ENCODE data around the gene SYCN.

The SYCN gene

DNA sequence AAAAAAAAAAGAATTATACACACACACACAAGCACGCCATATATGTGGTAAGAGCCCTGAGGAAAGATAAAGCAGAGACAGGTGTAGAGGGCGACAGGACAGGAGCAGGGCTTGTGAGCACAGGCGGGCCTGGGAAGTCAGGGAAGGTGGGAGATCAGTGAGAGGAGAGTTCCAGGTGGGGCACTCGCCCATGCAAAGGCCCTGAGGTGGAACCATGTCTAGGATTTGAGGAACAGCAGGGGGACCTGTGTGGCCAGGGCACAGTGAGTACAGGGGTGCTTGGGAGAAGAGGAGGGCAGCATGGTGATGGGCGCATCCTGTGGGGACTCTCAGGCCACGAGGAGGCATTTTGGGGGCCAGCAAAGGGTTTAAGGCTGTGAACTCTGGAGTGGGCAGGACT lies 39.8 kb downstream of the SYCN start:
- Mint-ChIP-seq H3K27ac (no peak overlapping the region), H3K36me3 (no peaks in the 10 kb centered on the region), H3K9me3 (no peaks in the 10 kb centered on the region), H3K4me3 (no peak overlapping the region), H3K27me3 (no peaks in the 10 kb centered on the region), H3K4me1 (peaks cover 2% of the 10 kb centered on the region)
- CTCF ChIA-PET = no interaction called here
- DNase-seq = no peak

DNA sequence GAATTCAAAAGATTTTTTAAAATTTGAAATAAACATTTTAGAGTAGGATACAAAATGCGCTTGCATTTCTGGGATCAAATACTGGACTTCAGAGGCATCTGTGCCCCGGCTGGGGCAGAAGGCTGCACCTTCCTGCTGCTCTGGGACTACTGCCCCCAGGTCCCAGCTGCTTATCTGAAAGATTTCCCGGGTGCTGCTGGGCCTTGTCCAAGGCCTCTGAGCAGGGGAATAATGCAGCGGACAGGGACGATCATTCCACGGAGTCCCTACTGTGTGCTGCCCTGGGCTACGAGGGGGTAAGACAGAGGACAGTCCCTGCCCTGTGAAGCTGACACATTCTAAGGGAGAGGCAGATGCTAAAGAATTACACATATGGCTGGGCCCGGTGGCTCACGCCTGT lies 40.4 kb downstream of the SYCN start:
- CTCF ChIA-PET = no interaction called here
- DNase-seq = no peak

DNA sequence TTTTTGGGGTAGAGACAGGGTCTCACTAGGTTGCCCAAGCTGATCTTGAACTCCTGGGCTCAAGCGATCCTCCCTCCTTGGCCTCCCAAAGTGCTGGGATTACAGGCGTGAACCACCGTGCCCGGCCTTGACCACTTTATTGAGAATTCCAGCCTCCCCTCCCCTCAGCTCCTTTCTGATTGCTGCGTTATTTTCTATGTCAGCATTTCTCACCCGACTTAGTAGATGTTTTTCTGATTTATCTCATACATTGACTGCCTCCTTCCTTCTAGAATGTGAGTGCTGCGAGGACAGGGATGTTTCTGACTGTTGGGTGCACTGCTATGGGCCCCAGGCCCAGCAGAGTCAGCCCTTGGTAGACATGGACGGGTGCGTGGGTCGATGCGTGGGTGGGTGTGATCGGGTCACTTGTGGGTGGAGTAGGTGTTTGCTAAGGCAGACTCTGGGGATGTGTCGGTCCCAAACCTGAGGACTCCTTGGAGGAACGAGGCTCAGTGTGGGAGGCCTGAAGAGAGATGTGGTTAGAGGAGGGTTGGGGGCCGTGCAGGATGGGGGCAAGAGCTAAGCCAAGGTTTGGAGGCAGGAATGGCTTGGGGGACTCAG lies 41.5 kb downstream of the SYCN start:
- H3K9me3 Mint-ChIP-seq = no peaks in the 10 kb centered on the region
- no peaks in the 10 kb centered on the region for H3K36me3 Mint-ChIP-seq
- no peaks in the 10 kb centered on the region for H3K27me3 Mint-ChIP-seq
- CTCF ChIA-PET = no interaction called here
- no peak overlapping the region for H3K4me3 Mint-ChIP-seq
- peaks cover 2% of the 10 kb centered on the region for H3K4me1 Mint-ChIP-seq
- no peak for DNase-seq
- no peak overlapping the region for H3K27ac Mint-ChIP-seq

More for the DNA sequence above, 40.4 kb downstream of the SYCN start:
- no peak overlapping the region for H3K27ac Mint-ChIP-seq
- no peaks in the 10 kb centered on the region for H3K36me3 Mint-ChIP-seq
- no peak overlapping the region for H3K4me3 Mint-ChIP-seq
- peaks cover 2% of the 10 kb centered on the region for H3K4me1 Mint-ChIP-seq
- no peaks in the 10 kb centered on the region for H3K27me3 Mint-ChIP-seq
- H3K9me3 Mint-ChIP-seq = no peaks in the 10 kb centered on the region

DNA sequence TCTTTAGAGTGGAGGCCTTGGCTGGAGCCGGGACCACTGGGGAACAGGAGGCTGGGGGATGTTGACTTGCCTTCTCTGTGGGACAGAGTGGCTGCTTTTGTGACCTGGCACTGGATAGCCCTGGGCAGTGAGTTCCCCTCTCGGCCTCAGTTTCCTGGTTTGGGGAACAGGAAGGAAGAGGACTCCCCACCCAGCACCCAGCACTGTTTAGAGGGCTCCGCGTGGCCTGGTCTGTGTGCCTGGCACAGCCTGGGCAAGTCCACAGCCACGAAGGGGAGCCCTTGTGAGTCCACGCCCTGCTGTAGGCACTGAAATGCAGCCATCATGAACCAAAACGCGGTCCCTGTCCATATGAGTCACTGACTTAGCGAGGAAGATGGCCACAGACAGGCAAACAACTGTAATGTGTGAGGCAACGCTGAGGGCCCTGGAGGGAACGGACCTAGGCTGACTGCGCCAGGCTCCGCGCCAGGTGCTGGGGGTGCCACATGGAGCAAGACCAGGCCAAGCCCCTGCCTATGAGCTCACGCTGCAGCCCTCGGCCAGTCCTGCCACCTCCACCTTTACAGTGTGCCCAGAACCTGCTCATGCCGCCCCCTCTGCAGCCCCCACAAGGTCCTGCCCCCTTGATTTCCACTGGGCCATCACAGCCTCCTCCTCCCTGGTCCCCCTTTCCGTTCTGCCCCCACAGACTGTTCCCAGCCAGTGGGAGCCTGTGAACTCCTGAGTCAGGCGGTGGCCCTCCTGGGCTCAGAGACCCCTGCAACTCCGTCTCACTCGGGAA lies 43.0 kb downstream of the SYCN start:
- H3K9me3 Mint-ChIP-seq = no peaks in the 10 kb centered on the region
- no peak overlapping the region for H3K4me3 Mint-ChIP-seq
- CTCF ChIA-PET = no interaction called here
- no peaks in the 10 kb centered on the region for H3K27me3 Mint-ChIP-seq
- peaks cover 2% of the 10 kb centered on the region for H3K4me1 Mint-ChIP-seq
- DNase-seq = no peak
- no peaks in the 10 kb centered on the region for H3K36me3 Mint-ChIP-seq
- H3K27ac Mint-ChIP-seq = no peak overlapping the region

DNA sequence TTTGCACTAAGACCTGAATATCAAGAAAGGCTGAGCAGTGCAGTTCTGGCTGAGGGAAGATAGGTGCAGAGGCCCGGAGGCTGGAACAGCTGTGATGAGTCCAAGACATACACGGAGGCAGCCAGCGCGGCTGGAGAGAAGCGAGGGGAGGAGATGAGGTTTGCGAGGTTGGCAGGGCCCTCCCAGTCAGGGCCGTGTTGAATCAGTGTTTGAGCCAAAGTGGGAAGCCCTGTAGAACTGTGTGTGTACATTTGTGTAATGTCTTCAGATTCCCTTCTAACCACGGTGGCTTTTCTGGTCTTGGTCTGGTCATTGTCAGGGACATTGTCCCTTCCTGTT lies 43.6 kb downstream of the SYCN start:
- CTCF ChIA-PET = no interaction called here
- DNase-seq = no peak
- Mint-ChIP-seq H3K4me3 (no peak overlapping the region), H3K4me1 (peaks cover 5% of the 10 kb centered on the region), H3K27me3 (no peaks in the 10 kb centered on the region), H3K27ac (no peak overlapping the region), H3K36me3 (no peaks in the 10 kb centered on the region), H3K9me3 (no peaks in the 10 kb centered on the region)

DNA sequence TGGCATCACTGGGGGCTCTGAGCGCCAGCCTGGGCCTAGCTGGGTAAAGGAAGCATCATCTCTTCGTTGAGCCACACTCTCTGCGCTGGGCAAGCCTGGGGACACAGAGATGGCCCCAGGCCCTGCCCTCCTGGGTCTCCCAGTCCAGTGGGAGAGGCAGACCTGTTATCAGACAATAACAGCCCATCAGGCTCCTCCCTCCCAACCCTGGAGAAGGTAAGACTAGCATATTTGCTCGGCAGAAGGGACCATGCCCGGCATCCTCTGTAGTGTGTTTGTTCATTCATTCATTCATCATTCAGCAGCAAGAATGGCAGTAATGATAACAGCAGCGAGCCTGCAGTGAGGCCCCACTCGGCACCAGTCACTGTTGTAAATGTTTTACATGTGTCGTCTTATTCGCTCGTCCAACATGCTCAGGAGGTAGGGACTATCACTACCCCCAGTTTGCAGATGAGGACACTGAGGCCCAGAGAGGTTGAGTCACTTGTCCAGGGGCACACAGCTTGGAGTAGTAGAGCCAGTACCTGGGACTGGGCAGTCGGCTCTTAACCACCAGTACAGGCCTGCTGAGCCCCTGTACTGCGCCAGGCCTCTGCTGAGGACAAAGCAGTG lies 45.3 kb downstream of the SYCN start:
- no peaks in the 10 kb centered on the region for H3K9me3 Mint-ChIP-seq
- peaks cover 19% of the 10 kb centered on the region for H3K4me1 Mint-ChIP-seq
- no peaks in the 10 kb centered on the region for H3K36me3 Mint-ChIP-seq
- H3K4me3 Mint-ChIP-seq = no peak overlapping the region
- no peak overlapping the region for H3K27ac Mint-ChIP-seq
- DNase-seq = no peak
- CTCF ChIA-PET = no interaction called here
- H3K27me3 Mint-ChIP-seq = no peaks in the 10 kb centered on the region

DNA sequence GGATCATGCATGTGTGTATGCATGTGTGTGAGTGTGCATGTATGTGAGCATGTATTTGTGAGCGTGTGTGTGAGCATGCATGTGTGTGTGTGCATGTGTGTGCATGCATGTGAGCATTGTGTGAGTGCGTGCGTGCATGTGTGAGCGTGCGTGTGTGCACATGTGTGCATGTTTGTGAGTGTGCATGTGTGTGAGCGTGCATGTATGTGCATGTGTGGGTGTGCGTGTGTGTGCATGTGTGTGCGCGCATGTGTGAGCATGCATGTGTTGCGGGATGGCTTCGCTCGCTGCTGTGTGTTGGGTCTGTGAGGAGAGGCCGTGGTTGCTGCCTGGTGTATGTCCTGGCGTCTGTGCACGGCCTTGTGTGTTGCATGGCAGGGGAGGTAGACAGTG lies 46.1 kb downstream of the SYCN start:
- Mint-ChIP-seq H3K27me3 (no peaks in the 10 kb centered on the region), H3K4me1 (peaks cover 19% of the 10 kb centered on the region), H3K4me3 (no peak overlapping the region), H3K27ac (no peak overlapping the region), H3K9me3 (no peaks in the 10 kb centered on the region), H3K36me3 (no peaks in the 10 kb centered on the region)
- CTCF ChIA-PET = no interaction called here
- DNase-seq = no peak

DNA sequence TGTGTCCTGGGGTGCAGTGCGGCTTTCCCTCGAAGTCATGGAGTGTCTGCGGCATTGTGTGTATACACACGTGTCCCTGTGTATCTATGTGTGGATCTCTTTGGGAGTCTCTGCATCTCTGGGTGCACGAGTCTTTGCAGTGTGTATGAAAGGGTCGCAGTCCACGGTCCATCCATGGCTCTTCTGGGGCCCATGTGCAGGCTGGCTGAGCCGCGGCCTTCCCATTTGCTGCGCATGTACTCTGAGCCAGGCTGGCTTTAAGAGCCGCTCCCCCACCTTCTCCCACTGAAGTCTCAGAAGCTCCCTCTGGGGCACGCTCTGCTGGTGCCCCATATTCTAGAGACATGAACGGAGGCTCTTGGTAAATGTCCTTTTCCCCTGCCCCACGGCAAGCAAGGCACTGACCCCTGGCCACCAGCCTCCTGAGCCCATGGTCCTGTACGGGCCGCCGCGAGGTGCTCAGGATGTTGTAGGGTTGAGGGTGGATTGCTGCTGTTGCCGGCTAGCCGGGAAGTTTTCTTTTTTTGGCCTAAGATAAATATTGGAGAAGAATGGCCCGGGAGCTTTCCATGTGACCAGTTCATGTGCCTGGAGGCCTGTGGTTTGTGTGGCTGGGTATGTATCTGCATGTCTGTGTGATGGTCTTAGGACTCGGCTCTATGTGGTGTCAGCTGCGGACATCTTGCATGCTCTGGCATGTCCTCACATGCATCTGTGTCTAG lies 46.6 kb downstream of the SYCN start:
- Mint-ChIP-seq H3K27ac (no peak overlapping the region), H3K4me1 (peaks cover 19% of the 10 kb centered on the region), H3K4me3 (no peak overlapping the region), H3K27me3 (no peaks in the 10 kb centered on the region), H3K9me3 (no peaks in the 10 kb centered on the region), H3K36me3 (no peaks in the 10 kb centered on the region)
- CTCF ChIA-PET = no interaction called here
- DNase-seq = no peak

DNA sequence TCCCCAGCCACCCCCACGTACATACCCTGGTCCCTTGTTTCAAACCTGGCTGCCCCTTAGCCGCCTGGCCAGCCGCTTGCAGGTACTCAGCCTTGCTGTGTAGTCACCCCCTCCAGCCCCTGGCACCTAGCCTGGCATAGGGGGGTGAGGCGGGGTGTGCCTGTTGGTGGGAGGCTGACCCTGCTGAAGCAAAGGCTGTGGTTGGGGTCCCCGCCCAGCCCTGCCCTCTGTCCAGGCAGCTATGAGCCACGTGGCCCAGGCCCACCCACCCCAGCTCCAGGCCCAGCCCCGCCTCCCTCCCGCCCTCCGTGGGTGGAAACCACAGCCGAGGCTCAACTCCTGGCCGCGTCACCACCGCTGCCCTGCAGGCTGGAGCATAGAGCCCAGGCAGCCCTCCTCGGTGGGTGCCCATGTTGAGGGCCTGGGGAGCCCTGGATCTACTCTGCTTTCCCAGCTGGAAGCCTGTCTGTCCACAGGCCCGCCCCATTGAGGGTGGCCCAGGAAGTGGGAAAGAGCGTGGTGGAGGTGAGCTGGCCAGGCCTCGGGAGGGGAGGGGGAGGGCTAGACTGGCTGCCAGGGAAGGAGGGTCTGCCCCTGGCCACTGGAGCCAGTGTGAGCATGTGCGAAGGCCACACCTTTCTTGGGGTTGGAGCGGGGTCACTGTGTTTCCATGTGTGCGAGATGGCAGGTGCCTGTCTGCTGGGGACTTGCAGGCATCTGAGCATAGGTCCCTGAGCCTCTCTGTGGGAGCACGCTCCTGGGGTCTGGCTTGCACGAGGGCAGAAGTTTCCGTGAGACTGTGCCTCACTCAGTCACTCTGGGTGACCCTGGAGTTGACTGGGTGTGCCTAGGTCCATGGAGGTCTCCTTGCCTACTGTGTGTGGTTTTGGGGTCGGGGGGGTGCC lies 47.5 kb downstream of the SYCN start:
- Mint-ChIP-seq H3K4me3 (no peak overlapping the region), H3K4me1 (peaks cover 19% of the 10 kb centered on the region), H3K36me3 (no peaks in the 10 kb centered on the region), H3K27me3 (no peaks in the 10 kb centered on the region), H3K27ac (no peak overlapping the region), H3K9me3 (no peaks in the 10 kb centered on the region)
- DNase-seq = no peak
- CTCF ChIA-PET = no interaction called here

DNA sequence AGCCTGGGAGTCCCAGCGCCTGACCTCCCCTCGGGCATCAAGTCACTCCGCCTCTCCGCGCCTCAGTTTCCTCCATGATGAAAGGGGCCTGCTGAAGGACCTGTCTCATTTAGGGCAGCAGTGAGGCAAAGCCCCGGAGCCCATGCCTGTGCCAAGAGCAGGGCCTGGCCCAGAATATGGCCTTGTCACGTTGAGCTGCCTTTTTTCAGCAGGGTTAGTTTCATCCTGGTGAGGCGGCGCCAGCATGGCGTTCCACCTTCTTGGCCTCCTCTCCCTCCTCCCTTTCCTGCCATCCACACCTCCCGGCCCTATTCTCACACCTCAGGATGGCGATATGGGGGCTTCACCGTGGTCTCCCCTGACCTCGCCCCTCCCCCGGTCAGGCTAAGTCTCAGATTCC lies 48.3 kb downstream of the SYCN start:
- Mint-ChIP-seq H3K36me3 (no peaks in the 10 kb centered on the region), H3K9me3 (no peaks in the 10 kb centered on the region), H3K27ac (no peak overlapping the region), H3K4me1 (peaks cover 19% of the 10 kb centered on the region), H3K4me3 (no peak overlapping the region), H3K27me3 (no peaks in the 10 kb centered on the region)
- DNase-seq = no peak
- CTCF ChIA-PET = no interaction called here

DNA sequence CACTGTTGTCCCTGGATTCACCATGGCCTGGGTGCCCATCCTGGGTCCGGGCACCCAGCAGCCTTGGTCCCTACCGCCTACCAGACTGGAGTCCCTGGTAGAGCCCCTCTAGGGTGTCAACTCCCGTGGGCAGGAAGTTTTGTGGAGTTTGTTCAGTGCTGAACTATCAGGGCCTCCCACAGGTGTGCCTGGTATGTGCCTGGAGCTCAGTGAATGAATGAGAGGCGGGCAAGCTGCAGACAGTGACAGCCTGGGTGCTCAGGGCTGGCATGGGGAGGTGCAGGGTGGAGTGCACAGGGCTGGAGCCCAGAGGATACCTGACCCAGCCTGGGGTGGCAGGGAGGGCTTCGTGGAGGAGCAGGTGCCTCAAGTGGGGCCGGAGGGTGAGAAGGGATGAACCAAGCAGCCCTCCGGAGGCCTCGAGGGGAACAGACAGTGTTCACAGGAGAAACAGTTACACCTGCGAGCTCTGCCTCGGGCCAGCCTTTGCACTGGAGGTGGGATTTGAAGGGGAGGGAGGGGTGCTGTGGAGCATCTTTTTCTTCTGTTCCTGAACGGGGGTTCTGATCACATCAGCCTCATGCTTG lies 48.9 kb downstream of the SYCN start:
- Mint-ChIP-seq H3K27me3 (no peaks in the 10 kb centered on the region), H3K9me3 (no peaks in the 10 kb centered on the region), H3K4me3 (no peak overlapping the region), H3K27ac (no peak overlapping the region), H3K36me3 (no peaks in the 10 kb centered on the region), H3K4me1 (peaks cover 17% of the 10 kb centered on the region)
- CTCF ChIA-PET = no interaction called here
- DNase-seq = no peak

DNA sequence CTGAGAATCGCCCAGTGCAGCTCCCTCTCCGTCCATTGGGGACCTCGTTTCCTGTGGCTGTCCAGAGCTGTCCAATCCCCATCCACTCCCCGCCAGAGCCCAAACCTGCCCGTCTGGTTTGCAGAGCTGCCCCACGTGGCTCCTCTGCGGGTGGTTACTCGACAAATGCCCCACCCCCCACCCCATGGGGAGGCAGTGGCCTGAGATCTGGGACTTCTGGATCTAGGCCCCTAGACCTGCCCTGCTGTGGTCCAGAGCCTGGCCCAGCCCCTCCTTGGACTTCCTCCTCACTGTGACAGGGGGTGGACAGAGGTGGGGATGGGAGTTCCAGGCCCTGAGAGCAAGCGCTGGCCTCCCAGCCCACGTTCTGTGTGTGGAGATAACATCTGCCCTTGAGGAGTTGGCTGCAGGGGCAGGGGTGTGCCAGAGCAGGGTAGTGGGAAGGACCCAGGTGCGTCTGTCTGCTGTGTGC lies 49.4 kb downstream of the SYCN start:
- H3K4me3 Mint-ChIP-seq = no peak overlapping the region

DNA sequence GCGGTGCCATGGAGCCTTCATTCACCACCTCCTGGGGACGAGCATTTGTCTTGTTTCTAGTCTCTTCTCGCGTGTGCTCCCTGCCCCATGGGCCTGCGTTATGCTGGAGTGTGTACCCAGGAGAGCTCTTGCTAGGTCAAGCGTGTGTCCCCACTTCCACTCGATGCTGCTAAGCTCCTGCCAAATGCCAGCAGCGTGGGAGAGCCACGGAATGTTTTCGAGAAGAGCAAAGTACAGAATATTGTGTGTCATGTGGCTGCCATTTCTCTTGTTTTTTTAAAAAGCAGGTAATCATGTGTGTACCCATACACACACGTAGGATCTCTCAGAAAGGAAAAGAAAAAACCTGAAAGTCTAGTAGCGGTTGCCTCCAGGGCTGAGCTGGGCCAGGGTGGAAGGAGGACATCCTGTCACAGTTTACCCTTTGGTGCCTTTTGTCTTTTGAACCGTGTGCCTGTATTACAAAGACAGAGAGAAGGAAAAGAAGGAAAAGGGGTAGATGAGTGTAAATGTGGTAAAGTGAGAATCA lies 49.9 kb downstream of the SYCN start:
- no peaks in the 10 kb centered on the region for H3K36me3 Mint-ChIP-seq
- CTCF ChIA-PET = no interaction called here

More for the DNA sequence above, 49.4 kb downstream of the SYCN start:
- Mint-ChIP-seq H3K27me3 (no peaks in the 10 kb centered on the region), H3K27ac (no peak overlapping the region), H3K4me1 (peaks cover 17% of the 10 kb centered on the region), H3K36me3 (no peaks in the 10 kb centered on the region), H3K9me3 (no peaks in the 10 kb centered on the region)
- no peak for DNase-seq
- CTCF ChIA-PET = no interaction called here

More for the DNA sequence above, 49.9 kb downstream of the SYCN start:
- no peak overlapping the region for H3K27ac Mint-ChIP-seq
- no peak for DNase-seq
- peaks cover 17% of the 10 kb centered on the region for H3K4me1 Mint-ChIP-seq
- no peaks in the 10 kb centered on the region for H3K27me3 Mint-ChIP-seq
- H3K9me3 Mint-ChIP-seq = no peaks in the 10 kb centered on the region
- H3K4me3 Mint-ChIP-seq = no peak overlapping the region

Data from activated naive CD4-positive, alpha-beta T cell treated with anti-CD3 and anti-CD28 coated beads, Interleukin-2, amount 10 ng/mL, durations not matched to agents 7 days and 5 days (primary cell).